GM21528 (cell line): ENCODE results near the gene DICER1.

ENCODE experiments used
- ATAC-seq: cut with Tn5 transposase; IDR thresholded peaks from one replicate; pipeline ENCODE4 v1.9.1; 2021; ENCODE audit warnings: mild to moderate bottlenecking, moderate library complexity; ENCODE audit not compliant: unreplicated experiment, low FRiP score

Gene DICER1

GRCh38 chr14:95064734-95065133 is 92.6 kb downstream of the DICER1 start:
- ATAC-seq, result no peak

- ATAC-seq, result no peak
These were observed 93.1 kb downstream of the DICER1 start for GRCh38 chr14:95064256-95064655.

- no peak for ATAC-seq
These were observed 93.9 kb downstream of the DICER1 start for GRCh38 chr14:95063391-95063790.

DNA sequence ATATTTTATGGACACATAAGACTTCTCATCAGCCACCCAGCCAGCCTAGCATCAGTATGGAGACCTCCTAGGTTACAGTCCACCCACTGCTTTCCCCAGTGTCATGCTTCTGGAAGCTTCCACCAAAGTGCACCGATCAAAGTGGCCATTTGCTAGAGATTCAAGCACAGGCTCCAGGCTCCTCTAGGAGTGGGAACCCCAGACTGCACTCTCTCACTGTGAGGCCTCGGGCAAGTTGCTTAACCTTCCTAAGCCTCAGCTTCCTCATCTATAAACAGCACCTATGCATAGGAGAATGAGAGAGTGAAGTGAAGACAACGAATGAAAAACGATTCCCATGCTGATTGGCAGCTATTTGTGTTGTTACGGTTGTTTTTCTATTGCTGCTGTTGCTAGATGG is 94.4 kb downstream of the DICER1 start:
- ATAC-seq, result no peak

DNA sequence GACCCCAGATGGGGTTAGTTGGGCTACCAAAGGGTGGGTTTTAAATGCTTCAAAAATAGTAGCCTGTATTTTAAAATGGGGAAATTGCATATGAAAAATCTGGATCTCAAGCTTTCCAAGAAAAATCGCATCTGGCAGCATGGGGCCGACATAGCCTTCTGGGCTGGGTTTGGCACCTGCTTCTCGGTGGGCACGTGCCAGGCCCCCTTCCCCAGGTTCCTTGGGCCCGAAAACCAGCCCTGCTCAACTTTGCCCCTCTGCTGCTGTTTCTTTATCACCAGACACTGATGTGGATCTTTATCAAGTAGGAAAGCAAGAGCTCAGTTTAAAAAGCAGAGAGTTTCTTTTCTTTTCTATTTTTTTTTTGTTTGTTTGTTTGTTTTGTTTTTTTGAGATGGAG is 95.1 kb downstream of the DICER1 start:
- ATAC-seq, result no peak

GRCh38 chr14:95061317-95062093 is 95.8 kb downstream of the DICER1 start:
- ATAC-seq, result no peak

DNA sequence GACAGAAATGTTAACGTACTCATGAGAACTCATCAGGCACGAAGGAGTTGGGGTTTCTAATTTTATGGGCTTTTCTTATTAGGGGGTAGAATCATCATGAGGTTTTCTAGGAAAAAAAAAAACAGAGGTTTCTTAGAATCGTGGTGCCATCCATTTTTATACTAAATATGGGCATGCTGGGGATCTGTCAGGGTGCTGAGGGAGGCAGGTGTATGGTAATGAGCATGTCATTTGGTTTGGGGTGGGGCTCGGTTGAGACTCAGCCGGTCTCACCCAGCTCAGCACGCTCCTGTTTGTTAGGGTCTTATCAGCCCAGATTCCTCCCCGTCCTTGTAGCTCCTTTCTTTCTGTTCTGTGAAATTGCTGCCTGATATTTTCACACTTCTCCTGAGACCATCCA is 98.2 kb downstream of the DICER1 start:
- no peak for ATAC-seq

DNA sequence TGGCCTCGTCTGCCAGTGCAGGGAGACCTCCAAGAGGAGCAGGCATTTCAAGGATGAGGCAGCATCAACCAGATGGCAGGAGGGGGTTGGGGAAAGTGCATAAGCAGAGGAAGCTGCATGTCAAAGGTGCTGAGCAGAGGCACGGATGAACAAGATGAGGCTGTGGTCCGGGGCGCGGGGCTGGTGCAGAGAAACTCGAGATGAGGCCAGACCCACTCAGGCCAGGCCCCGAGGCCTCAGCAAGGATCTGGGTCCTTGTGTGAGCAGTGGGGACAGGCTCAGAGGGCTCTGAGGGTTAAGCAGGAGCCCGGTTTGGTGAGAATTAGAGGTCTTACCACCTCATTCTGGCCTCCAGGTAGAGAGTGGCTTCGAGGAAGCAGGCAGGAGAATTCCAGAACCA is 98.8 kb downstream of the DICER1 start:
- ATAC-seq, result no peak

- ATAC-seq, result no peak
These were observed 99.5 kb downstream of the DICER1 start for GRCh38 chr14:95057851-95058250.

- ATAC-seq, result no peak
These were observed 100.2 kb downstream of the DICER1 start for GRCh38 chr14:95057147-95057546.

- ATAC-seq, result no peak
These were observed 100.9 kb downstream of the DICER1 start for GRCh38 chr14:95056476-95056875.

GRCh38 chr14:95055318-95055717 is 102.0 kb downstream of the DICER1 start:
- ATAC-seq, result no peak

DNA sequence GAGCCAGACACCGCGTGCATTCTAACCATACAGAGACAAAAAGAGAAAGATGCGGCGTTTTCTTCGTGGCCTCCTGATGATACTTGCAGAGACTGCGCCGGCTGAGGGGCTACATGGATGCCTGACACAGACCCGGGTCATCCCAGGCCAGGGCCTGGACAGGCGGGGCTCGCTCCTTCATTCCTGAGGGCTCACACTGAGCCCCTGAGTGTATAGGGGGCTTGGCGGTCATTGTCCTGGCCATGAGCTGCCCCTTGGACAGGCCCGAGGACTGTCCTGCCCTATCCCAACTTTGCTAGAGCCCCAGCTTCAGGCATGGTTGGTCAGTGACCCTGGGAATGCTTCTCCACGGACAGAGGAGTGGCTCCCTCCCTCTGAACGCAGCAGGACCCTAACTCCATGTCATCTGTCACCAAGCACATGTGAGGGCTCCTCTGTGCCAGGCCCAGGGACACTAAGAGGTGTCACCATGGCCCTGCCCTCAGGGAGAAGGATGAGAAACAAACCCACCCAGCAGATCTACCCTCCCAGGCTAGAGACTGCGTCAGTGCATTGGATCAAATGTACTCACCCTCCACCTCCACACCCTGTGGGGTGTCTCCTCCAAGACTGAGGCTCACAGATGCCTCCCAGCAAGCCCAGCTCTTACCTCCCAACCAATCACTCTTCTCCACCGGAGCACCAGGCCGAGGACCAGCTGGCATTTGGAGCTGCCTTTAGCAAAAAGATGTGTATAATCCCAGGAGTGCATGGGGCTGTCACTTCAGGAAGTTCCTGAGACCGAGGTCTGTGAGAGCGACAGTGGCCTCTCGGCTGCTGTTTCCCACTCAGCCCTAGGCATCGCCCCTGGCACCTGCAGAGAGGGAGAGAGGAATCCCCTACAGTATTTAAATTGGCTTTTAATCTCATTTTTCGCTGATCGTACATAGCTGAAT is 102.7 kb downstream of the DICER1 start:
- no peak for ATAC-seq

GRCh38 chr14:95052016-95052585 is 105.2 kb downstream of the DICER1 start:
- no peak for ATAC-seq

DNA sequence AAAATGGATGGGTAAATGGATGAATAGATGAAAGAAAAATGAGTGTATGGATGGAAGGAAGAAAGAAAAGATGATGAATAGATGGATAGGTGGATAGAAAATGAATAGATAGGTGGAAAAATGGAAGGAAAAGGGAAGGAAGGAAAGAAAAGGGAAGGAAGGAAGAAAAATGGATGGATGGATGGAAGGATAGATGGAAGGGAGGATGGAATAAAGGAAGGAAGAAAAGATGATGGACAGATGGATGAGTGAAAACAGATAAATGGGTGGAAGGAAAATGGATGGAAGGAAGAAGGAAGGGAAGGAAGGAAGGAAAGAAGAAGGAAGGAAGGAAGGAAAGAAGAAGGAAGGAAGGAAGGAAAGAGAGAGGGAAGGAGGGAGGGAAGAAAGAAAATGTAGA is 107.4 kb downstream of the DICER1 start:
- no peak for ATAC-seq

- no peak for ATAC-seq
These were observed 108.5 kb downstream of the DICER1 start for GRCh38 chr14:95048771-95049312.

GRCh38 chr14:95047754-95048153 is 109.6 kb downstream of the DICER1 start:
- no peak for ATAC-seq

GRCh38 chr14:95046711-95047681 is 110.3 kb downstream of the DICER1 start:
- ATAC-seq, result no peak

- no peak for ATAC-seq
These were observed 111.4 kb downstream of the DICER1 start for GRCh38 chr14:95045836-95046430.
